Measurements from ENCODE around the gene RUNDC1. TPM values are rescaled to one million over a fixed set of nuclear protein-coding genes. Genes with fewer than 3 reads are reported as not detected.

The RUNDC1 gene
- total RNA-seq, 3 donors from 2014 or later, result 14.1 to 17.4 (median 16.7) TPM

GRCh38 chr17:43033948-43034881 lies 53.9 kb downstream of the RUNDC1 start:
- Mint-ChIP-seq H3K27me3 (ENCODE audit: low read depth) (no peaks in the 10 kb centered on the region), H3K4me3 (no peak overlapping the region), H3K9me3 (no peaks in the 10 kb centered on the region), H3K4me1 (ENCODE audit: low read depth) (no peaks in the 10 kb centered on the region), H3K36me3 (ENCODE audit: insufficient read depth) (no peaks in the 10 kb centered on the region)
- ATAC-seq (no peak), DNase-seq (no peak)

GRCh38 chr17:43034894-43035293 lies 54.5 kb downstream of the RUNDC1 start:
- H3K36me3 Mint-ChIP-seq (ENCODE audit: insufficient read depth), result no peaks in the 10 kb centered on the region
- H3K27me3 Mint-ChIP-seq (ENCODE audit: low read depth), result no peaks in the 10 kb centered on the region
- no peak overlapping the region for H3K4me3 Mint-ChIP-seq
- no peak for ATAC-seq
- no peaks in the 10 kb centered on the region for H3K9me3 Mint-ChIP-seq
- no peak for DNase-seq
- H3K4me1 Mint-ChIP-seq (ENCODE audit: low read depth), result no peaks in the 10 kb centered on the region

DNA sequence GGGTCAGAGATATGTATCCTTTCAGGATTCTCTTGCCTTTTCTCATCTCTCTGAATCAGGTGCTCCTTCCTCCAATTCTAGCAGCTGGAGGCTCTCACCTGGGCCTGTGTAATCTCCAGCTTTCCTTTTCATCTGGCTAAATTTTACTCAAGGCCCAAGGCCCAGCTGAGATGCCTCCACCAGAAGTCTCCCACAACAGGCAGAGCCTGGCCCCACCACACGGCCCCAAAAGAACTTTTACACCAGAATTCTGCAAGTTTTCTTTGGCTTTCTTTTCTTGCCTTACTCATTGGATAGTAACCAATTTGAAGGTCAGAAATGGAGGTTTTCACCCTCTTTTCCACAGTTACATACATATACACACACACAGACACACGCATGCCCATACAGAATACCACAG lies 59.3 kb downstream of the RUNDC1 start:
- no peaks in the 10 kb centered on the region for H3K27me3 Mint-ChIP-seq (ENCODE audit: low read depth)

GRCh38 chr17:43040655-43041054 lies 60.3 kb downstream of the RUNDC1 start:
- Mint-ChIP-seq H3K36me3 (ENCODE audit: insufficient read depth) (no peaks in the 10 kb centered on the region), H3K27me3 (ENCODE audit: low read depth) (no peaks in the 10 kb centered on the region), H3K4me3 (no peak overlapping the region), H3K4me1 (ENCODE audit: low read depth) (no peaks in the 10 kb centered on the region), H3K9me3 (no peaks in the 10 kb centered on the region)
- ATAC-seq (no peak), DNase-seq (no peak)

More for the DNA sequence above, 59.3 kb downstream of the RUNDC1 start:
- no peaks in the 10 kb centered on the region for H3K36me3 Mint-ChIP-seq (ENCODE audit: insufficient read depth)
- DNase-seq (no peak), ATAC-seq (no peak)
- no peaks in the 10 kb centered on the region for H3K9me3 Mint-ChIP-seq
- H3K4me1 Mint-ChIP-seq (ENCODE audit: low read depth), result no peaks in the 10 kb centered on the region
- no peak overlapping the region for H3K4me3 Mint-ChIP-seq

DNA sequence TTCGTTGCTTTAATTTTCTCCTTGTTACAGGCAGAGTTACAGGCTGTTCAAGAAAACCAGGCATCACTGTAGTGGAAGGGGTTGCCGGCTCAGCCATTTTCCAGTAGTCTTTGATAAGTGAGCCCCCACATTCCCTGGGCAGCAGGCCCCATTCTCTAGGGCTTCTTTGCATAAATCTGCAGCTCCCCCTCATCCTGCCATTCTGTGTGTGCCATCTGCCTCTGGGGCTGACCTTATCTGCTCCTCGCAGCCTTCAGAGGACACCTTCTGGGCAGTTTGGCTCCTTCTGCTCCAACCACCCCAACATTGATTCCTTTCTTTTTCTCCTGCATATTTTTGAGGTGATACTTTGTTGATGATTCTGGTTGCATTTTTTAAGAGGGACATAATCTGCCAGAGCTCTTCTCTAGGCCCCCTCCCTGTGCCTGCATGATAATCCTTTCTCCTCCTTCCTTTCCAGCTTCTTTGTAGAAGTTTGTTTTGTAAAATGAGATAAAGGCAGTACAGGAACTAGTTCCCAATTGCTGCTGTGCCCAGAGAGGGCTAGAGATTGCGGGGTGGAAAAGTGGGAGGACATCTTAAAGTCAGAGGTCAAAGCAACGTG lies 61.8 kb downstream of the RUNDC1 start:
- Mint-ChIP-seq H3K4me3 (no peak overlapping the region), H3K27me3 (ENCODE audit: low read depth) (no peaks in the 10 kb centered on the region), H3K36me3 (ENCODE audit: insufficient read depth) (no peaks in the 10 kb centered on the region), H3K4me1 (ENCODE audit: low read depth) (no peaks in the 10 kb centered on the region), H3K9me3 (no peaks in the 10 kb centered on the region)
- DNase-seq (no peak), ATAC-seq (no peak)

Other genes starting within 250 kb of the RUNDC1 start
- gene EZH1, start 235.5 kb upstream of the RUNDC1 start, total RNA-seq, result 10 to 100 TPM; 22.2 to 26.5 (median 22.6) TPM
- gene RAMP2, start 219.3 kb upstream of the RUNDC1 start, total RNA-seq, result not detected
- gene VPS25, start 207.1 kb upstream of the RUNDC1 start, total RNA-seq, result 100 to 1,000 TPM in 1 of 3 donors, 10 to 100 TPM in 2; 92.6 to 106 (median 98.7) TPM
- gene WNK4, start 200.0 kb upstream of the RUNDC1 start, total RNA-seq, result under 1 TPM; 0.16 to 0.46 (median 0.38) TPM
- gene COA3, start 181.9 kb upstream of the RUNDC1 start, total RNA-seq, result 10 to 100 TPM; 52.2 to 56.2 (median 55.1) TPM
- gene CNTD1, start 181.7 kb upstream of the RUNDC1 start, total RNA-seq, result not detected
- gene BECN1, start 156.3 kb upstream of the RUNDC1 start, total RNA-seq, result 100 to 1,000 TPM; 101 to 121 (median 112) TPM
- gene PSME3, start 147.2 kb upstream of the RUNDC1 start, total RNA-seq, result 100 to 1,000 TPM; 361 to 401 (median 376) TPM
- 1 to 10 TPM; 2.7 to 4.1 (median 3.7) TPM for gene AOC2, start 136.0 kb upstream of the RUNDC1 start, total RNA-seq
- gene AOC3, start 129.4 kb upstream of the RUNDC1 start, total RNA-seq, result 1 to 10 TPM; 2.1 to 2.6 (median 2.2) TPM
- gene G6PC1, start 79.8 kb upstream of the RUNDC1 start, total RNA-seq, result under 1 TPM in 1 of 3 donors, not detected in 2; 0.08 TPM
- 100 to 1,000 TPM; 130 to 159 (median 141) TPM for gene AARSD1, start 16.1 kb upstream of the RUNDC1 start, total RNA-seq
- under 1 TPM; 0.24 to 0.30 (median 0.25) TPM for gene PTGES3L, start 485 bp upstream of the RUNDC1 start, total RNA-seq
- gene RPL27, start 17.9 kb downstream of the RUNDC1 start, total RNA-seq, result 1,000 to 10,000 TPM; 1,553 to 1,718 (median 1,686) TPM
- gene IFI35, start 26.2 kb downstream of the RUNDC1 start, total RNA-seq, result 10 to 100 TPM; 26.4 to 46.6 (median 34.1) TPM
- gene VAT1, start 41.8 kb downstream of the RUNDC1 start, total RNA-seq, result 10 to 100 TPM; 11.7 to 15.9 (median 15.5) TPM
- gene RND2, start 44.7 kb downstream of the RUNDC1 start, total RNA-seq, result under 1 TPM; 0.13 to 0.33 (median 0.24) TPM
- gene BRCA1, start 144.8 kb downstream of the RUNDC1 start, total RNA-seq, result 10 to 100 TPM; 29.5 to 37.4 (median 36.5) TPM
- 10 to 100 TPM; 26.8 to 31.9 (median 28.0) TPM for gene NBR1, start 190.6 kb downstream of the RUNDC1 start, total RNA-seq
- gene TMEM106A, start 231.3 kb downstream of the RUNDC1 start, total RNA-seq, result 1 to 10 TPM; 7.7 to 8.6 (median 7.9) TPM
- not detected for gene CCDC200, start 248.1 kb downstream of the RUNDC1 start, total RNA-seq

Data from activated T-cell treated with anti-CD3 and anti-CD28 coated beads, Interleukin-2, amount 50 U/mL, for 4 hours (primary cell).